ENCODE results near the gene PSME3IP1. TPM values are rescaled to one million over a fixed set of nuclear protein-coding genes. Genes with fewer than 3 reads are reported as not detected.
A peak's percentile ranks its signal among the peaks of the same experiment; 100 is the strongest.

PSME3IP1 gene
- polyA plus RNA-seq, 1 donor (not counting 4 experiments of a cell fraction or from before 2014, with no cell fraction given) = 75.7 TPM

- peaks cover 2% of the 10 kb centered on the region for H3K9me1 ChIP-seq (ENCODE audit: control insufficient read depth, extremely low read depth, insufficient read depth, low read length)
- H3K79me2 ChIP-seq (ENCODE audit: control insufficient read depth, insufficient read depth, low read length) = no peaks in the 10 kb centered on the region
- TF ChIP-seq CTCF (optimal IDR thresholded peaks at IDR 0.05 in 1 of 3, IDR thresholded peaks at IDR 0.05 in 1 of 3, conservative IDR thresholded peaks at IDR 0.05 in 1 of 3; ENCODE audit: extremely low read depth in 1 of 3, insufficient read depth in 2 of 3, low read length in 3 of 3) (no peak), EZH2 (IDR thresholded peaks at IDR 0.05; ENCODE audit: low read length) (no peak)
- no peaks in the 10 kb centered on the region for H3K27me3 ChIP-seq (ENCODE audit: control insufficient read depth, extremely low read depth, insufficient read depth, low read length)
- no peaks in the 10 kb centered on the region for H4K20me1 ChIP-seq (ENCODE audit: control insufficient read depth, extremely low read depth, insufficient read depth, low read length)
- H3K36me3 ChIP-seq (ENCODE audit: control insufficient read depth in 2 of 2, extremely low read depth in 1 of 2, insufficient read depth in 2 of 2, low read length in 2 of 2) = peaks cover 25 to 60% of the 10 kb centered on the region in 2 experiments
- H3K9me3 ChIP-seq (ENCODE audit: control insufficient read depth, low read depth, low read length) = no peaks in the 10 kb centered on the region
- peaks cover 10% of the 10 kb centered on the region for H3K4me1 ChIP-seq (ENCODE audit: control insufficient read depth, extremely low read depth, insufficient read depth, low read length)
- no peak overlapping the region for H3K4me3 ChIP-seq (ENCODE audit: control insufficient read depth in 2 of 3, extremely low read depth in 1 of 3, insufficient read depth in 2 of 3, low read depth in 1 of 3, low read length in 3 of 3)
- no peak for DNase-seq (ENCODE audit: low read depth, low spot score)
- dilution Hi-C loops (cut with MboI; ENCODE audit: extremely low pct_ligation_motif_present, low sequenced_read_pairs) = no loop called here
- FAIRE-seq = peak; percentile 72
- no peak overlapping the region for H3K27ac ChIP-seq (ENCODE audit: control insufficient read depth, insufficient read depth, low read length)
- H3K4me2 ChIP-seq (ENCODE audit: control insufficient read depth, extremely low read depth, insufficient read depth, low read depth, low read length) = no peak overlapping the region
- H3K9ac ChIP-seq (ENCODE audit: control insufficient read depth, extremely low read depth, insufficient read depth, low read length) = no peak overlapping the region
- no peak overlapping the region for H2AFZ ChIP-seq (ENCODE audit: control insufficient read depth, low read length)
Observed at GRCh38 chr16:57231821-57232350, 46.0 kb upstream of the PSME3IP1 start.

- no peak for FAIRE-seq
- no peak overlapping the region for H3K27ac ChIP-seq (ENCODE audit: control insufficient read depth, insufficient read depth, low read length)
- no peak for DNase-seq (ENCODE audit: low read depth, low spot score)
- TF ChIP-seq EZH2 (IDR thresholded peaks at IDR 0.05; ENCODE audit: low read length) (no peak), CTCF (optimal IDR thresholded peaks at IDR 0.05 in 1 of 3, IDR thresholded peaks at IDR 0.05 in 1 of 3, conservative IDR thresholded peaks at IDR 0.05 in 1 of 3; ENCODE audit: extremely low read depth in 1 of 3, insufficient read depth in 2 of 3, low read length in 3 of 3) (no peak)
- H3K27me3 ChIP-seq (ENCODE audit: control insufficient read depth, extremely low read depth, insufficient read depth, low read length) = no peaks in the 10 kb centered on the region
- H4K20me1 ChIP-seq (ENCODE audit: control insufficient read depth, extremely low read depth, insufficient read depth, low read length) = no peaks in the 10 kb centered on the region
- H3K4me2 ChIP-seq (ENCODE audit: control insufficient read depth, extremely low read depth, insufficient read depth, low read depth, low read length) = no peak overlapping the region
- no peak overlapping the region for H2AFZ ChIP-seq (ENCODE audit: control insufficient read depth, low read length)
- H3K9me3 ChIP-seq (ENCODE audit: control insufficient read depth, low read depth, low read length) = no peaks in the 10 kb centered on the region
- peaks cover 21 to 46% of the 10 kb centered on the region in 2 experiments for H3K36me3 ChIP-seq (ENCODE audit: control insufficient read depth in 2 of 2, extremely low read depth in 1 of 2, insufficient read depth in 2 of 2, low read length in 2 of 2)
- H3K4me3 ChIP-seq (ENCODE audit: control insufficient read depth in 2 of 3, extremely low read depth in 1 of 3, insufficient read depth in 2 of 3, low read depth in 1 of 3, low read length in 3 of 3) = no peak overlapping the region
- no peaks in the 10 kb centered on the region for H3K79me2 ChIP-seq (ENCODE audit: control insufficient read depth, insufficient read depth, low read length)
- dilution Hi-C loops (cut with MboI; ENCODE audit: extremely low pct_ligation_motif_present, low sequenced_read_pairs) = no loop called here
- peaks cover 18% of the 10 kb centered on the region for H3K4me1 ChIP-seq (ENCODE audit: control insufficient read depth, extremely low read depth, insufficient read depth, low read length)
- no peak overlapping the region for H3K9ac ChIP-seq (ENCODE audit: control insufficient read depth, extremely low read depth, insufficient read depth, low read length)
- H3K9me1 ChIP-seq (ENCODE audit: control insufficient read depth, extremely low read depth, insufficient read depth, low read length) = no peaks in the 10 kb centered on the region
Observed at GRCh38 chr16:57229079-57229478, 43.2 kb upstream of the PSME3IP1 start.
